Measurements from ENCODE around the gene IFFO2.
A peak's percentile ranks its signal among the peaks of the same experiment; 100 is the strongest.

The IFFO2 gene

DNA sequence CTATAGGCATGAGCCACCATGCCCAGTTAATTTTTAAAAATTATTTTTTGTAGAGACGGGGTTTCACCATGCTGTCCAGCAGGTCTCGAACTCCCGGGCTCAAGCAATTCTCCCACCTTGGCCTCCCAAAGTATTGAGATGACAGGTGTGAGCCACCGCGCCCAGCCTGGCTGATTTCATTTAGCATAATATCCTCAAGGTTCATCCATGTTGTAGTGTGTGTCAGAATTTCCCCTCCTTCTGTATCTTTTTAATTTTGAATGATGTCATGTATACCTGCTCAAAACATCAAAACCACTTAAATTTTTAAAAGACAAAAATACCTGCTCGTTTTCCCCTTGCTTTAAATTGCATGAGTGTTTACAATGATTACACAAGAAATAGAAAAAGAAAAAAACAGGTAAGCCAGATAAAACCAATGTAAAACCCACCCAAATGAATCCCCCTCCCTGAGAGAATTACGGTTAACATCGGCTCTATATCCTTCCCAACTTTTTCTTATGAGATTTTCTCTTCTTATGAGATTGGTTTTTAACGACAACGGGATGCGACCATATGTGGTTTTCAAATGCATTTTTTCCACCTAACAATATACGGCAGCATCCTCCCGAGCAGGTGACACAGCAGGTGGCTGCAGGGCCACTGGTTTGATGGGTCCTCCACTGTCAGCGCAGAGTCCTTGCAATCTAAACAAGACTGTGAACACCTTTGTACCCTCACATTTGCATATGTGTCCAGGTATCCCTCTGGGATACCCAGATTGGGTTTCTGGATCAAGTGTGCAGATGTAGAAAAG is 22.1 kb downstream of the IFFO2 start:
- DNase-seq, result no peak

DNA sequence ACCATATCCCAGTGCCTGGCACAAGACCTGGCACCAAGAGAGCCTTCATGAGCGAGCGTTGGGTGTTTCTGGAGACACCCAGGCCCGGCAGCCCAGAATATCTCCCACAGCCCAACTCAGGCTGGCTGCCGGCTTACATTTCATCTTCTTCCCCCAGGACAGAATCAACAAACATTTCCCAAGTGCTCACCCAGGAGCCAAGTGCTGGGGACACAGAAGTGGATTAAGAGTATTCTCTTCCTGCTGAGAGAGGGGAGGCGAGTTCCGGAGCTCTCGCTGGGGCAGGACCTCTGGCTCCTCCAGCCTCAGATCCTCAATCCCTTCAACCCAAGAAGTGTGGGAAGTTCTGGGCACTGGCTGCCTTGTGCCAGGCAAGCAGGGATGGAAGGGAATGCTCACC is 23.6 kb downstream of the IFFO2 start:
- no peak for DNase-seq

DNA sequence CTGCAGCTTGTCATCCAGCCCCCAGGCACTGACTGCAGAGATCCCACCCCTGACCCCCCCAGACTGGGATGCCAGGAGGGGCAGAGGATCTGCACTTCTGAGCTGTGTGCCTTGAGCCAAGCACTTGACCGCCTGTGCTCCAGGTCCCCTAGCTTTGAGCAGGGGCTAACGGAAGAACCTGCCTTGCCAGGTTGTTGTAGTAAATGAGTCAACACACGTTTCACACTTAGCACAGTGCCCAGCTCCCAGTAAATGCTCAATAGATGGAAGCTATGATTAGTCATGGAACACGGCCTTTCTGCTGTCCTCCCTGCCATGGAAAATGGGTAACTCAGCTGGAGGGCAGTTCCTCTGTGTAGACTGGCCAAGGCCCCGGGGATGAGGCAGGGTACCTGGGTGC is 24.1 kb downstream of the IFFO2 start:
- no peak for DNase-seq

DNA sequence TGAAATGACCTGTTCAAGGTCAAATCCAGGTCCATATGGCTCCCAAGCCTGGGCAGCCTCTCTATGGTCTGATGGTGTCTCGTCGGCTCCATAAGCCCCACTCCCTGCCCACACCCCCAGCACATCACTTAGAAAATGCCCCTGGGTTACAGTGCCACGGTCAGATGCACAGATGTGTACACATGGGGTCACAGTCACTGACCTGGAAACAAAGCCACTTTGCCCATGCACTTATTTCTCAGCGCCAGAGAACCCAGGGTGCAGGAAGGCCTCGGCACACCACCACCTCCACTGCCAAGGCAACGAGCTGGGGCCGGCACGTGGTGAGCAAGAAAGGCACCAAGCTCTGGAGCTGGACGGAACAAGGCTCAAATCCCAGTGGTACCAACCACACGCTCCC is 24.7 kb downstream of the IFFO2 start:
- no peak for DNase-seq

DNA sequence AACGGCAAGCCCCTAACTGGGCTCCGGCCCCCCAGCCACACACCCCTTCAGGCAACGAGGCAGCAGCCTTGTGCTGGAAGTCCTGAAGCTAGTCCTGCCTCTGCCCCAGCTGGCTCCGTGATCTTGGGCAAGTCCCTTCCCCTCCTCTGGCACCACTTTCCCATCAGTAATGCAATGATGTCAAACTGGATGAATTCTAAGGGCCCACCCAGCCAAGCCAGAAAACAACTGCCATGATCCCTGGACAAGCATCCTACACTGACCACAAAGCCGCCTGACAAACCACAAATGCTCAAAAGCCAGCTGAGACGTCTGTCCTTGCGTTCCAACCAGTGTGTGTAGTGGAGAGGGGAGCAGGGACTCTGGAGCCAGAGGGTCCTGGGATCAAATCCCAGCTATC is 26.8 kb downstream of the IFFO2 start:
- DNase-seq, result no peak

DNA sequence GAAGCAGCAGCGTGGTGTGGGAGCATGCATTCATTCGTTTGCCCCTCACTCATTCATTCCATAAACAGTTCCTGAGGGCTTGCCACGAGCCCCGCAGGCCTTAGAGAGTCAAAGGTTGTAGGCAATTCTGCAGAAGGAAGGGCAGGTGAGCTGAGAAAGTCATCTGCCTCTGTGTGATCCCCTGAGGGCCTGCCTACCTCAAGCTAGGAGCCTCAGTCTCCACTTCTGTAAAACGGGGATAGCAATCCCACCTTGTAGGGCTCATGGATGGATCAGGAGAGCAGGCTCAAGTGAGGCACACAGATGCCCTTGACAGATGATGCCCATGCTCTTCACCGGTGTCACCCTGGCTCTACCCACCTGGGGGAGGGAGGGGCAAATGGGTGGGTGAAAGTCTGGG is 27.5 kb downstream of the IFFO2 start:
- no peak for DNase-seq

DNA sequence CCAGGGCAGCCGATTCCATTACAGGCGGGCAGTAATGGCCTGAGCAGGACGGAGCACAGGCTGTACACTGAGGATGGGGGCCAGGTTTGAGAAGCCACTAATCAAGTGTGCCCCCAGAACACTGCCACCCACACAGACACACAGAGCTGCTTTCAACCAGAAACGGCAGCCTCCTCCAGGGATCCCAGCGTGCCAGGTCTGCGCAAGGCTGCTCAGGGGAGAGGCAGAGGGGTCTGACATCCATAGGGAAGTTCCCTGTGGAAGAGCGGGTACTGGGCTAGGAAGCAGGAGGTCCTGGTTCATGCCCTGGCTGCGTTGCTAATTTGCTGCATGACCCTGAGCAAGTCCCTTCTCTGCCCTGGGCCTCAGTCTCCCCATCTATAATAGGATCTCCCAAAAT is 28.1 kb downstream of the IFFO2 start:
- DNase-seq, result no peak

DNA sequence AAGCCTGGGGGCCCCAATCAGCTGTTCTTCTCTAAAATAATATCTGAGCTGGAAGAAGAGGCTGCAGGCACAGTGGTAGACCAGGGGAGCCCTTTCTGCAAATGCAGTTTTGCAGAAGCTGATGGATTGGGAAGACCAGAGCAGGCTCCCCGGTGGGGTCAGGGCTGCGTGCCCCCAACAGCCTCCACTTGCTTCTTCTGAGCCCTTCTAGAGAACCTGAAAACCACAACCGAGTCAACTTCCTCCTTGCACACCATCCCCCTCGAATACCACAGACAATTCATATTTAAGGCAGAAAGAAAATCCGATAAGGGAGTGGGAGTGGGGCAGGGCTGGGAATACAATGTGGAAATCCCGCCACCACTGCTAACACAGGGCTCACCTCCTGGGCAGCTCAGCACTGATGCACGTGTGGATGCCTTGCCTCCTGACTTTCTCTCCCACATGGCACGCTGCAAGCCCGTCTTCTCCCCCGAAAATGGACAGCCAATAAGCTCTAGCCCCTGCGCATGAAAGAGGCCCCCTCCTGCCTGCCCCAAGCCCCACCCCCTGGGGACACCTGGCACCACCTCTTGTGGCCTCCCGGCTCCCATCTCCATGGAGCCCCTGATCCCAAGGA is 28.7 kb downstream of the IFFO2 start:
- DNase-seq, result peak; percentile 25

DNA sequence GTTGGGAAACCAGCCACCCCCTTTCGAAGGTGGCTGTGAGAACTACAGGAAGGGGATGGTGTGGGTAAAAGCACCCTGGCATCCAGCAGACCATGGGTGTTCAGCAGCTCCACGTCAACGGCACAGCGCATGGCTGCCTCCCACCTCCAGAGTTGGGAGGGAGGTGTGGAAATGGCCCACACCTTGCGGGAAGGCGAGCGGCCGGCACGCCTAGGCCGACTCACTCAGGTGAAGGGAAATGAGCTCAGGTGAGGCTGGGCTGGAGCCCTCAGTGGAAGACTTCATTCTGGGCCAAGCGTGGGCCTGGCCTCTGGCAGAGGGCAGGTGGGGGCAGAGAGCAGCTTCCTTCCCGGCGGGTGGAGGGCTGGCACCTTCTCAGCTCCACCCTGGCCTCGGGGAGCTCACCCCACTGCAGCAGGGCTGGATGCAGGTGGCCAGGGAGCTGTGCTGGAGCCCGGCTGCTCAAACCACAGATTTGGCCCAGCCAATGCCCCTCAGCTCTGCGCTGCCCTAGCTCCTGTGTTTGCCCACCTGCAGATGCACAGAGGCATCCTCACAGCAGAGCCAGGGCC is 29.3 kb downstream of the IFFO2 start:
- DNase-seq, result no peak

DNA sequence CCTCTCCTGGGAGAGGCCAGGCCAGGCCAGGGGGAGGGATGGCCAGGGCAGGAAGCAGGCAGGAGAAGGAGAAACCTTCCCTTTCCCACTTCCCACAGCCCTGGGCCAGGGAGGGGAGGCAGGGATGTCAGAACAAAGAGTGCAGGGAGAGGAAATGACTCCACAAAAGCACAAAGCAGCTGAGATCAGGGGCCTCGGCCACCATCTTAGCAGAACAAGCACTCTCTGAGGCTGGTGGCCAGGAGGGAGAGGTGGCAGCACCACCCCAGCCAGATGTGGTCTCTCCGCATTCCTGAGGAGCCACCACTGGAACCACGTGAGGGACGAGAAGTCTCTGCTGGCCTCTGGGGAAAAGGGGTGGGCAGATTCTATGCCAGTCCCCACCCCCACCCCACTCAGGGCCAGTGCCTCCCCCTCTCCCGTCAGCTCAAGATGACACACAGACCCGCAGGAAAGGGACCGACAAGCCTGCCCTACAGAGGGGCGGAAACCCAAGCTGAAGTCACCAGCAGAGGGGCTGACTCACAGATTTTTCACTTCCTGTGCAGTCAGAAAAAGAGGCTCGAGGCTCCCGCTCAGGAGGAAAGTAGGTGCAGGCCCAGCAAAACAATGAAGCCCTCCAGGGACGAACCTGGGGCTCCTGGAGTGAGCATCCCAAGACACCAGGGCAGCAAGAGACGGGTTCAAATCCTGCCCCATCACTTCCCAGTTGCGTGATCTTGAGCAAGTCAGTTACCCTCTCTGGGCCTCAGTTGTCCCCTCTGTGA is 30.0 kb downstream of the IFFO2 start:
- DNase-seq, result peak; percentile 86

DNA sequence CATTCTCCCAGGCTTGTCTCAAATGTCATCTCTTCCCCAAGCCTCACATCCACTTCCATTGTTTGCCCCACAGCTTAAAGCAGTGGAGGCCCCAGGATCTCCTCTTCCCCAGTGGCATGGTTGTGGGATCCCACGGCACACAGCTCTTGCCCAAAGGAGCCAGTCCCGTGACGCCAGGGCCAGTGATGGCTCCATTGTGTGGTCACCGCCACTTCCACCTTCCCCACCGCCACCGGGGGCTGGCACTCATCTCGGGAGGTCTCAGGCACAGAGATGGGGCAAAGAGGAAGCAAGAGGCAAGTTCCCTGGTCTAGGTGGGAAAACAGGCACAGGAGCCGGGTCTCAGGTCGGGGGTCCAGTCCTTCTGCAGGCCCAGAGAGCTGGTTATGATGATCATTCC is 31.2 kb downstream of the IFFO2 start:
- no peak for DNase-seq

DNA sequence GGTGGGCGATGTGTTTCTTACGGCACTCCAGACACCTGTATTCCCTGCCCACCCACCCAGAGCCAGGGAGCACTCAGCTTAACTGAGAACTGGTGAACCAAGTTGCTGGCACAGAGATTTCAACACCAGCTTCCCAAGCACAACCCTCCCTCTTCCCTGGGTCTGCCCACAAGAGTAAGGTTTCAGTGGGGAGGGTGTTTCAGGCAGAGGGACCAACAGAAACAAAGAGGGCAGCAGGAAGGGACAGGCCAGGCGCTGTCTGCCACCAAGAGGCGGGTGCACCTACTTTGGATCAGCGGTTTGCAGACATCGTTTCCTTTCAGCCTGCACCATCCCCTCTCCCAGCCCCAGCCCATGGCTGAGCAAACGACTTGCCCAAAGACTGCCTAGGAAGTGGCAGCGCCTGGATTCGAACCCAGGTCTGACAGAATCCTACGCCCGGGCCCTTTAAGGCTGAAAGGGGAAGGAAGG is 32.2 kb downstream of the IFFO2 start:
- no peak for DNase-seq

DNA sequence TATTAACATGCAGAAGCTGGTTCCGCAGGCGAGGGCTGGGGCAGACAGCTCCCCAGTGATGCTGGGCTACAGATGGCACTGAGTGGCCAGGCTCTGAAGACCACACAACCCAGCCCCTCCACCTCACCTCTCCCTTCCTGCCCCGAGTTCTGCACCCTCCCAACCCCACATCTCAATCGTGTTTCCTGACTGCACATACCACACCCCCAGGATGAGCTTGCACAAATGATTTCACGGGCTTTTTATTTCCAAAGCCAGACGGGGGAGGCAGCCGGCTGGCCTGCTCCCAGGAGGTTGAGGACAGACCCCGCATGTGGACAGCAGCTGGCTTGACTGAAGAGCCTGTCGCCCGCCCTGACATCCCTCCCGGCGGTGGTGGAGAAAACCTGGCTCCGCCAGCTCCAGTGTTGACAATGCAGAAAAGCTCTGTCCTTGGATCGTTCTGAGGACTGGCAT is 32.7 kb downstream of the IFFO2 start:
- peak; percentile 14 for DNase-seq

DNA sequence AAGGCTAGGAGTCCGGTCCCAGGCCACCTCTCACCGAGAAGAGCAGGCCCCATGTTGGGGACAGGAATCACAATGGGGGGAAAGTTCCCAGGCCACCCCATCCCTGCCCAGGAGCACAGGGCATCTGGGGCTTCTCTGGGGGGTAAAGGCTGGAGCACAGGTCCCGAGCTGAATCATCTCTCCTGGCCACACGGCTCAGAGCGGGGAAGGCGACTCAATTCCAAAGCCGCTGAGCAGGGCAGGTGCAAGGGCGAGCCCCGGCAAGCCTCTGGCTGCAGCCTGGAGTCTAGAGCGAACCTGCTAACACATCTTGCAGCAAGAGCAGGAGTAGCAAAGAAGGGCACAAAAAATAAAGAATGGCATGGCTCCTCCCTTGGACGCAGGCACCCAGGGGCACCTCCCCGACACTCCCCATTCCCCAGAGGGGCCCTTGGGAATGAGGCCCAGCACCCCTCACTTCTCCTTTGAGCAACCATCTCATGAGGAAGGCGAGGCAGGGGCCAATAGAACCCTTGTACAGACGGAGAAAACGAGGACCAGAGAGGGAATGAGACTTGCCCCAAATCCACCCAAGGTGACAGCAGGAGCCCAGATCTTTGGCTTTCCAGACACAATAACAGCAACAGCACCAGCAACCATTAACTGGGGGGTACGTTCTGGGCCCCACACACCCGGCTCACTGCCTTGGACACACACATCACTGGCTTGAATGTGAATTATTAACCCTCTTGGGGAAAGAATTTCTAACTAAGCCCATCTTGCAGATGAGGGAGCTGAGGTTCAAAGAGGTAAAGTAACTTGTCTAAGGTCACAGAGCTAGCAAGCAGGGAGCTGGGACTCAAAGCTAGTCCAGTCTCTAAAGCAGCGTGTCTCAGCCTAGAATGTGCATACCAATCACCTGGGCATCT is 33.4 kb downstream of the IFFO2 start:
- no peak for DNase-seq

DNA sequence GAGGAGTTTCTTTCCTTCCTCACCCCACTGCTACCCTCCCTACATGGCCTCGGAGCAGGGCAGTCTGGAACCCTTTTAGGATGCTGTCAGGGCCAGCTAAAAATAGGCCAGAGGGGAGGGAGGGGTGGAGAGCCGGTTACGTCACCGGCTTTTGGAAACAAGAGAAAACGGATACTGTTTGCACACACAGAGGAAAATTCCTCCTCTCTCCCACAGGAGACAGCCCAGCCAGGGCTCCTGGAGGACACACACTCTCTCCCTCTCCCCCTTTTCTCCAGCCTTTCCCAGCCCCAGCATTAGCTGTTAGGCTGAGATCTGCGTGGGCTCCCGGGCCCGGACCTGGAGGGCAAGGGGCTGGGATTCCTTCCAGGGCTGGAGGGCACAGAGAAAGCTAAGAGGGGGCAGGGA is 34.2 kb downstream of the IFFO2 start:
- no peak for DNase-seq

DNA sequence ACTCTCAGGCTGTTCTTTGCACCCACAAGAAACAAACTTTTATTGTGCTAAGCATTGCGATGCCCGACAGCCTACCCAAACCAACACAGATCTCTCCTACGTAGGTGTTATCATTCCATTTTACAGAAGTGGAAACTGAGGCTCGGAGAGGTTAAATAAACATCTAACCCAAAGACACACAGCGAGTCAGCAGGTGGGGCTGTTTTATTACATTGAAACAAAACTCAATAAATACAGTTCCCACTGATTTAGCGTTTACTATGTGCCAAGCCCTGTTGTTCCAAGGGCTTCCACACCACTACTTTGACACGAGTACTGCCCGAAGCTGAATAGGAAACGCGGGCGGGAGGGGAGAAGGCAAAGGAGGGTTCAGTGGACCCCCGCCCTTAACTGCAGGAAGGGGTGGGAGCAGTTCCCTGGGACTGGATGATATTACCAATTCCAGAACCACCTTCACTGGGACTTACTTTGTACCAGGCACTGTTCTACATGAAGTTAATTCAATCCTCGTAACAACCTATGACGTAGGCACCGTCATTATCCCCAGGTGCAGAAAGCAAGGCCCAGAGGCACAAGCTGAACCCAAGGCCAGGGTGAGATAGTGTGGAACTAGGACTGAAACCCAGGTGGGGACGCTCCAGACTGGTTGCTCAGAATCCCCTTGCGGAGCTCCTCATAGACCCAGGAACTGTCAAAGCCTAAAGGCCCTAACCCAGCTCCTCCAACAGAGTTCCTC is 34.8 kb downstream of the IFFO2 start:
- DNase-seq, result no peak

DNA sequence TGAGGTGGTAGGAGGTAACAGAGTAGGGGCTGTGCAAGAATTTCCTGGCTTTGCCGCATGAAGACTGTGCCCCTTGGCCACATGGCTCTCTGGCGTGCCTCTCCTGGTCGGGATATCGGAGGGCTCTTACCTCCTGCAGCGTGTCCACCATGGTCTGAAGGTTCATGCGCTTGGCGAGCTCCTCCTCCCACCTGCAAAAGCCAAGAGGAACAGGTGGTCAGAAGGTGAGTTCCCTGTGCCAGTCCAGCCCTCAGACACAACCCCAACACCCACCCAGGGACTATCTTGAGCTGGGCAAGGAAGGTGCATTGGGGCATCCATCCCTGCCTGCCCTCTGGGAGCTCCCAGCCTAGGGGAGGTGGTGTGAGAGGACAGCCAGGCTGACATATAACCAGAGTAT is 35.5 kb downstream of the IFFO2 start:
- no peak for DNase-seq

DNA sequence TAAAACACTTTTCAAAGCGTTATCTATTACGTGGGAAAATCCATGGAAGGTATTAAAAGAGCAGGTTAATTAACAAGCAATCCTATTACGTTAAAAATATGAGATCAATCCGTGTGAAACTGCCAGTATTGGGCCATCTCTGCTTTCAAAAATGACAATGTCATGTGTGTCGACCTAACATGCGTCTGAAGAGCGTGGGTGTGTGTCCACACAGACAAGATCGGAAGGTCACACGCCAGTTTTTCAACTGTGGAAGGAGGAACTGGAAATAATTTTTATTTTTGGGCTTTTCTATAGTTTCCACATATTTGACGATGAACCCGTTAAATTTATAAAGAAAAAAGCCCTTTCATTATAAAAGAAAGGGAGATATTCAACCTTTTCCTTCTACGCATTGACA is 36.5 kb downstream of the IFFO2 start:
- no peak for DNase-seq

DNA sequence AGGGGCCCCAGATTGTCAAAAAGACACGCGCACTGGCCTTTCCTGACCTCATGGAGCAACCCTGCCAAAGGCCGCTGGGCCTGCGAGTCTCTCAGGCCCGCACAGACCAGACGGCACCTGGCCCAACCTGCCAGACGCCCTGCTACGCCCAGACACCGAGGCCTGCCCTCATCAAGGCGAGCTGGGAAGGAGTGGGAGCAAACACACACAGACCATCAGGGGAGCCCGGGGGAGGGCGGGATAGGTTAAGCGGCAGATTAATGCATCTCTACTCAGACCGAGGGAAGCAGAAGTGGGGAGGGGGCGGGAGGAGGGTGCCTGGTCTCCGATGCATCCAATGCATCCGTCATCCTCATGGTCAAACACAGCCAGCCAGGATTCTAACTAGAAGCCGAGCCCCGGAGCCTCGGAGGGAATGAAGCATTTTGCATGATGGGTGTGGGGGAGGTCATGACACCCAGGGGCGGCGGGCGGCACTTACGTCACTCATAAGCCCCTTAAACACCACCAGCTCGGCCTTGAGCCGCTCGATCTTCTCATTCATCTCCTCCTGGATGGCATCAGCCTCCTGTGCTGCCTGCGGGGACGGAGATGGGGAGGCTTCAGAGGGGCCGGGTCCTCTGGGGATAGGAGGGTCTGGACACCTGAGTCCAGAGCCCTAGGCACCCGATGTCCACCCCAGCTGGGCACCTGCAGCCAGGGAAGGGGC is 37.1 kb downstream of the IFFO2 start:
- no peak for DNase-seq

DNA sequence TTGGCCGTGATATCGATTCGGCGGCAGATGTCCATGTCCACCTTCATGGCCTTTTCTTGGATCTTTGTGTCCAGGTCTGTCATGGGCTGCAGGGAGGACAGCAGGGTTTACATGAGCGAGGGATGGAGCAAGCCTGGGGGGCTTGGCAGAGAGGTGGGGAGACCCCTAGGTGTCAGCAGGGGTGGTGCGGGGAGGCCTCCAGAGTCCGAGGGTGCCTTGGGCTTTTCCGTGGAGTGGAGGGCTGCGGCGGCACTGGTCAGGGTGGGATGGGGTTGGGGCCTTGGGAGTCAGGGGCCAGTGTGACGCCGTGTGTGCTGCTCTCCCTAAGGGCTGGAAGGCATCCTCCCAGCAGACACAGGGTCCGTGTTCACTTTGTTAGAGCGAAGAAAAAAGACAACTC is 38.1 kb downstream of the IFFO2 start:
- DNase-seq, result no peak

All from CD4-positive, alpha-beta T cell treated with Interferon gamma for 1 hour (primary cell).